Fibroblast of villous mesenchyme (primary cell): ENCODE data around the gene MCTP1. TPM values are rescaled to one million over a fixed set of nuclear protein-coding genes. Genes with fewer than 3 reads are reported as not detected.

ENCODE experiments used
- DNase-seq: peaks from one replicate; pipeline ENCODE4 v3.0.0-alpha.2; 2010; ENCODE audit warnings: low read depth
- H3K4me3 ChIP-seq: 2 replicates; pipeline ENCODE4 v1.5.1; 2011; ENCODE audit warnings: low read depth, mild to moderate bottlenecking, low read length
- CTCF ChIP-seq: IDR thresholded peaks from 2 replicates; pipeline ENCODE4 v1.5.1; 2012; ENCODE audit warnings: low read depth, mild to moderate bottlenecking, low read length; ENCODE audit not compliant: insufficient read depth
- total RNA-seq: library from RNA; depleted of rRNA; stranded (reverse); fragments of >200 nt; gene quantifications from 2 replicates; pipeline ENCODE4 v1.2.3, GENCODE V29; 2012

MCTP1 gene
- total RNA-seq, 1 donor = 14.7 TPM

- TF ChIP-seq CTCF = no peak
- no peak overlapping the region for H3K4me3 ChIP-seq
- DNase-seq = no peak
These were observed 396.2 kb downstream of the MCTP1 start for GRCh38 chr5:94888674-94889073.

GRCh38 chr5:94885931-94886330 is 399.0 kb downstream of the MCTP1 start:
- DNase-seq = no peak
- no peak overlapping the region for H3K4me3 ChIP-seq
- no peak for TF ChIP-seq CTCF

GRCh38 chr5:94884311-94884710 is 400.6 kb downstream of the MCTP1 start:
- peak; percentile 16 for DNase-seq
- no peak overlapping the region for H3K4me3 ChIP-seq
- no peak for TF ChIP-seq CTCF

- no peak for TF ChIP-seq CTCF
- DNase-seq = no peak
- H3K4me3 ChIP-seq = no peak overlapping the region
These were observed 412.4 kb downstream of the MCTP1 start for GRCh38 chr5:94872526-94872925.

GRCh38 chr5:94870511-94871183 is 414.2 kb downstream of the MCTP1 start:
- H3K4me3 ChIP-seq = no peak overlapping the region
- TF ChIP-seq CTCF = no peak
- no peak for DNase-seq

GRCh38 chr5:94869921-94870320 is 415.0 kb downstream of the MCTP1 start:
- no peak overlapping the region for H3K4me3 ChIP-seq
- TF ChIP-seq CTCF = no peak
- DNase-seq = no peak

GRCh38 chr5:94863951-94864350 is 420.9 kb downstream of the MCTP1 start:
- H3K4me3 ChIP-seq = no peak overlapping the region
- DNase-seq = no peak
- TF ChIP-seq CTCF = no peak
